Tibial artery (tissue), 4 donors: ENCODE data around the gene KIRREL3.

ENCODE experiments used
- DNase-seq, 2 donors: peaks; one replicate each; pipeline ENCODE4 v3.0.0-alpha.2; 2019
- H3K27ac ChIP-seq, 2 donors: fragments of 200-600 bp; sonication (generic) in 1 of 2; 1 replicate in 1 of 2; 2 replicates in 1 of 2; pipeline ENCODE4 v1.5.1; 2018 to 2019; ENCODE audit warnings: mild to moderate bottlenecking in 1 of 2
- H3K27me3 ChIP-seq, 2 donors: fragments of 200-600 bp; sonication (generic) in 1 of 2; one replicate each; pipeline versions ENCODE4 v1.5.1 to v1.6.0; 2016 to 2019
- H3K36me3 ChIP-seq, 3 donors: fragments of 200-600 bp; sonication (generic) in 2 of 3; one replicate each; pipeline ENCODE4 v1.5.1; 2016 to 2019; ENCODE audit warnings: mild to moderate bottlenecking in 2 of 3
- H3K4me1 ChIP-seq, 4 donors: fragments of 200-600 bp; sonication (generic) in 2 of 4; 1 replicate in 3 of 4; 2 replicates in 1 of 4; pipeline ENCODE4 v1.5.1; 2016 to 2019
- H3K4me3 ChIP-seq, 2 donors: fragments of 200-600 bp; sonication (generic) in 1 of 2; 1 replicate in 1 of 2; 2 replicates in 1 of 2; pipeline ENCODE4 v1.5.1; 2018 to 2019; ENCODE audit warnings: mild to moderate bottlenecking in 2 of 2
- H3K9me3 ChIP-seq, 3 donors: fragments of 200-600 bp; sonication (generic) in 1 of 3; one replicate each; pipeline ENCODE4 v1.5.1; 2016 to 2019
- intact Hi-C: fragments of 100-400 bp; cut with DNase I; formaldehyde crosslinking; loops from one replicate; pipeline ENCODE4 v1.15.0; 2023; ENCODE audit warnings: low total_unique reads
- TF ChIP-seq, protein P1 (sequence below), 2 experiments: fragments of 200-600 bp in 1 of 2; fragments of 450-650 bp in 1 of 2; IDR thresholded peaks; one replicate each; pipeline ENCODE4 v1.5.1; 2017 to 2019; ENCODE audit warnings: antibody characterized with exemption in 2 of 2, mild to moderate bottlenecking in 1 of 2, moderate library complexity in 1 of 2

The KIRREL3 gene

DNA sequence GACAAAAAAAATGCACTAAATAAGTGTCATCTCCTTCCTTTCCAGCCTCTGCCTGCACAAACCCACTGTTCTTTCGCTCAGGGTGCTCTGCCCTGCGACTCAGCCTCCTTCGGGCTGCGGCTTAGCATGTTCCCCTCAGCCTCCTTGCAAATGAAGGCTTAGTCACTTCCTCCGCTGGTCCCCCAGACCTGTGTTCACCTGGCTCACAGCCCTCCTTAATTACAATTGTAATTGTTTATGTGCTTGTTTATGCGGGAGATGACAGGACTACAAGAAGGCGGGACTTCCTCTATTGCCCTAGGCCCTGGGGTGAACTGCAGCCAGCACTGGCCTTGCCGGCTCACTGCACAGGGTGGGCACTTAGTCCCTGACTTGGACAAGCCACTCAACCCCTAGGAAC lies 303.6 kb downstream of the KIRREL3 start:
- Histone ChIP-seq H3K27ac (no peak overlapping the region), H3K4me1 (no peaks in the 10 kb centered on the region), H3K36me3 (no peaks in the 10 kb centered on the region), H3K4me3 (no peak overlapping the region), H3K27me3 (no peaks in the 10 kb centered on the region), H3K9me3 (peaks cover 0 to 6% (median 0%) of the 10 kb centered on the region in 3 donors)
- intact Hi-C loops: no loop called here
- peak in 1 of 2 donors; percentile 25 for DNase-seq
- TF ChIP-seq, protein P1, sequence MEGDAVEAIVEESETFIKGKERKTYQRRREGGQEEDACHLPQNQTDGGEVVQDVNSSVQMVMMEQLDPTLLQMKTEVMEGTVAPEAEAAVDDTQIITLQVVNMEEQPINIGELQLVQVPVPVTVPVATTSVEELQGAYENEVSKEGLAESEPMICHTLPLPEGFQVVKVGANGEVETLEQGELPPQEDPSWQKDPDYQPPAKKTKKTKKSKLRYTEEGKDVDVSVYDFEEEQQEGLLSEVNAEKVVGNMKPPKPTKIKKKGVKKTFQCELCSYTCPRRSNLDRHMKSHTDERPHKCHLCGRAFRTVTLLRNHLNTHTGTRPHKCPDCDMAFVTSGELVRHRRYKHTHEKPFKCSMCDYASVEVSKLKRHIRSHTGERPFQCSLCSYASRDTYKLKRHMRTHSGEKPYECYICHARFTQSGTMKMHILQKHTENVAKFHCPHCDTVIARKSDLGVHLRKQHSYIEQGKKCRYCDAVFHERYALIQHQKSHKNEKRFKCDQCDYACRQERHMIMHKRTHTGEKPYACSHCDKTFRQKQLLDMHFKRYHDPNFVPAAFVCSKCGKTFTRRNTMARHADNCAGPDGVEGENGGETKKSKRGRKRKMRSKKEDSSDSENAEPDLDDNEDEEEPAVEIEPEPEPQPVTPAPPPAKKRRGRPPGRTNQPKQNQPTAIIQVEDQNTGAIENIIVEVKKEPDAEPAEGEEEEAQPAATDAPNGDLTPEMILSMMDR (IDR thresholded peaks at IDR 0.05): no peak

DNA sequence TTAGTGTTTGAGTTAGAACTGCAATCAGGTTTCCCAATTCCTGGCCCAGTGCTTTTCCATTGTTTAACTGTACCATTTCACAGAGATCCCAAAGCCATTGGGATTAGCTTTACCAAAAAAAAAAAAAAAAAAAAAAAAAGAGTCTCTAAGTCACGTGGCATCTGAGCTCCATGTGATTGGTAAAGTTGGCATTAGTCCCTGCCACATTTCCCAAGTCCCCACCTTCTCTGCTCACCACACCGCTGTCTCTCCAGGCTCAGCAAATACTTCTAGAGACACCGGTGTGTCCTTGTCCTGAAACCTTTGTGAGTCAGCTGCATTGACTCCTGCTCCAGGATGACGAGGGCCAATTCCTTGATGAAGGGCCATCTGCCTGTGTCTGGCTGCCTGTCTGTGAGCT lies 305.3 kb downstream of the KIRREL3 start:
- intact Hi-C loops: no loop called here
- TF ChIP-seq, protein P1 (IDR thresholded peaks at IDR 0.05): no peak
- Histone ChIP-seq H3K27me3 (no peaks in the 10 kb centered on the region), H3K4me3 (no peak overlapping the region), H3K27ac (no peak overlapping the region), H3K36me3 (no peaks in the 10 kb centered on the region), H3K4me1 (no peaks in the 10 kb centered on the region), H3K9me3 (peaks cover 0 to 7% (median 0%) of the 10 kb centered on the region in 3 donors)
- no peak for DNase-seq

DNA sequence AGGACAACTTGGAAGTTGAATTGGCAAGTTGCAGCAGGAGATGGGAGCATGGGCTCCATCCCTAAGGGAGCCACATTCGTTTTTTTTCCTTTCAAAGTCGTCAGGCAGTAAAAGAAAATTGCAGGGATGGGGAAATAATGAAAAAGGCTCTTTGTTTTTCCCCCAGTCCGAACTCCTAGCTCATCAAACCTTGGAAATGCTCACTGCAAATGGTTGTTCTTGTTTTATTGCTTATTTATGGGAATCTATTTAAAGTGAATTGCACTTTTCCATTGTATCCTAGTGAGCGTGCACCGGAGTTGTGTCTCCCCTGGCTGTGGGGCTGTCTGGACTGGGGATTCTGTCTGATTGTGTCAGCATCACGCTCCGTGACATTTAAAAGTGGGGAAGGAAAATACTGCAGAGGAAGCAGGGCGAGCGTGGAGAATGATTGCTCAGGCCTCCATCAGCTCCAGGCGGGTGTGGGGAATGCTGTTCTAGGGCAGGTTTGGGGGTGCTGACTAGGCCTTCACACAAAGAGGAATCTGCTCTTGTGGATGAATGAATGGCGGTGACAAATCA lies 306.4 kb downstream of the KIRREL3 start:
- Histone ChIP-seq H3K4me1 (no peaks in the 10 kb centered on the region), H3K27ac (no peak overlapping the region)

DNA sequence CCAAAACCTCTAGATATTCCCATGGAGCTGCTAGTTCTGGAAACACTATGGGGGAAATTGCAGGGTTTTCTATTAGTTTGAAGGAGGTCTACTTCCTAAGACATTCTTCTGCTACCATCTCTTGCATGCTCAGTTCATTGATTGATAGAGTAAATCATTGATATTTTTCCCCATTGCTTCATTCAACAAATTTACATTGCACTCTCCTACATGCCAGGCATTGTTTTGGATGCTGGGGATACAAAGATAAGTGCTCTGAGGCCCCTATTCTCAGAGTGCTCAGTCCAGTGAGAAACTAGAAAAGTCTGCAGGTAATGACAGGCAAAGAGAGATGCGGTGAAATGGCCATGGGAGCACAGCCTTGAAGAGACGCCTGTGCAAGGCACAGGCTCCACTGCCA lies 313.1 kb downstream of the KIRREL3 start:
- Histone ChIP-seq H3K27ac (no peak overlapping the region), H3K9me3 (peaks cover 0 to 3% (median 0%) of the 10 kb centered on the region in 3 donors), H3K4me1 (no peaks in the 10 kb centered on the region), H3K4me3 (no peak overlapping the region), H3K36me3 (no peaks in the 10 kb centered on the region), H3K27me3 (peaks cover 0 to 2% of the 10 kb centered on the region in 2 donors)
- DNase-seq: no peak
- intact Hi-C loops: no loop called here
- TF ChIP-seq, protein P1 (IDR thresholded peaks at IDR 0.05): no peak

More for the DNA sequence above, 306.4 kb downstream of the KIRREL3 start:
- Histone ChIP-seq H3K27me3 (no peaks in the 10 kb centered on the region), H3K9me3 (peaks cover 0 to 7% (median 0%) of the 10 kb centered on the region in 3 donors), H3K36me3 (no peaks in the 10 kb centered on the region), H3K4me3 (no peak overlapping the region)
- TF ChIP-seq, protein P1 (IDR thresholded peaks at IDR 0.05): no peak
- DNase-seq: no peak
- intact Hi-C loops: no loop called here

DNA sequence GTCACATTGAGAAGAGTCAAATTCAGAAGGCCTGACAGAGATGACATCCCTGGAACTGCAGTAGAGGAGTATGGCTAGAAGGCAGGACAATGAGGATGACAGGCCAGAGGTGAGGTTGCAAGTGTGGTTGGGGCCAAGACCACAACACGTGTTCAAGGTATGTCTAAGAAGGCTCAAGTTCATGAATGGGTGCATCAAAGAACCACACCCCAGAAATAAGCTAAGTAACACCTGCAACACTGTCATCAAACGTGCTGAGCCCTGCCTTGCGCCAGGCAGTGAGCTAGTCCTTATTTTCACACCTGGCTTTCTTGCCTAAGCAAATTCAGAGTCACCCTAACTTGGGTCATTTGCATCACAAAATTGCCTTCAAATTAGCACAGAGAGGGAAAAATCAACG lies 313.6 kb downstream of the KIRREL3 start:
- Histone ChIP-seq H3K4me1 (no peaks in the 10 kb centered on the region), H3K36me3 (no peaks in the 10 kb centered on the region), H3K27me3 (peaks cover 0 to 2% of the 10 kb centered on the region in 2 donors), H3K27ac (no peak overlapping the region), H3K9me3 (peaks cover 0 to under 1% (median 0%) of the 10 kb centered on the region in 3 donors), H3K4me3 (no peak overlapping the region)
- TF ChIP-seq, protein P1 (IDR thresholded peaks at IDR 0.05): no peak
- DNase-seq: no peak
- intact Hi-C loops: no loop called here
